IMR-90 (cell line): ENCODE data around the gene IPO13. TPM values are rescaled to one million over a fixed set of nuclear protein-coding genes. Genes with fewer than 3 reads are reported as not detected.

Experiments used
- ATAC-seq: fragments of 200-7000 bp; cut with Tn5 transposase; 2 replicates; pipeline ENCODE4 v1.9.1; 2020; ENCODE audit warnings: low read depth, mild to moderate bottlenecking, moderate library complexity
- BruUV-seq: library from RNA; stranded (reverse); fragments of 400-500 nt; replicated peaks from 2 replicates; lab custom pipeline; 2021; lab: Mats Ljungman, UMichigan
- CTCF ChIA-PET: fragments of 300-600 bp; formaldehyde crosslinking; extraction: SDS; loops from one replicate; lab custom pipeline; 2021; ENCODE audit warnings: antibody characterized with exemption; lab: Yijun Ruan, JAX
- POLR2A ChIA-PET: fragments of 300-600 bp; sonication (Branson Sonifier 250); formaldehyde crosslinking; loops from one replicate; lab custom pipeline; 2022; ENCODE audit warnings: antibody characterized with exemption; ENCODE audit not compliant: unreplicated experiment; lab: Charles Lee
- DNase-seq: peaks from one replicate; pipeline ENCODE4 v3.0.0; 2013
- H2AFZ ChIP-seq: replicated peaks from 2 replicates; pipeline ENCODE3; 2013; ENCODE audit warnings: low read length, mild to moderate bottlenecking; ENCODE audit not compliant: poor library complexity
- H2AK5ac ChIP-seq: 2 replicates; pipeline ENCODE4 v1.6.1; 2013; ENCODE audit warnings: low read depth, low read length, inconsistent platforms
- H2AK9ac ChIP-seq: replicated peaks from 2 replicates; pipeline ENCODE3; 2013; ENCODE audit warnings: mild to moderate bottlenecking, low read depth, low read length, moderate library complexity; ENCODE audit not compliant: poor library complexity
- H2BK120ac ChIP-seq: 2 replicates; pipeline ENCODE4 v1.6.1; 2013; ENCODE audit warnings: low read depth, low read length, inconsistent platforms
- H2BK15ac ChIP-seq: 3 replicates; pipeline ENCODE4 v1.6.1; 2013; ENCODE audit warnings: low read depth, low read length, inconsistent platforms
- H2BK20ac ChIP-seq: 2 replicates; pipeline ENCODE4 v1.6.1; 2013; ENCODE audit warnings: low read depth, mild to moderate bottlenecking, inconsistent platforms, low read length, moderate library complexity
- H2BK5ac ChIP-seq: 2 replicates; pipeline ENCODE4 v1.6.1; 2013; ENCODE audit warnings: mild to moderate bottlenecking, low read depth, low read length, inconsistent platforms; ENCODE audit not compliant: poor library complexity, severe bottlenecking
- H3K14ac ChIP-seq: replicated peaks from 2 replicates; pipeline ENCODE4 v1.6.1; 2013; ENCODE audit warnings: low read depth, low read length, inconsistent platforms
- H3K18ac ChIP-seq: 2 replicates; pipeline ENCODE4 v1.6.1; 2013; ENCODE audit warnings: low read depth, low read length, control low read depth
- H3K23ac ChIP-seq: 2 replicates; pipeline ENCODE4 v1.6.1; 2013; ENCODE audit warnings: low read depth, low read length, inconsistent platforms
- H3K27ac ChIP-seq: 2 replicates; pipeline ENCODE4 v1.5.1; 2013; ENCODE audit warnings: mild to moderate bottlenecking, control low read depth, low read length; ENCODE audit not compliant: insufficient read depth
- H3K27me3 ChIP-seq: 2 replicates; pipeline ENCODE4 v1.6.1; 2013; ENCODE audit warnings: low read length; ENCODE audit not compliant: control insufficient read depth, insufficient read depth
- H3K36me3 ChIP-seq: 2 replicates; pipeline ENCODE4 v1.6.1; 2013; ENCODE audit warnings: low read length, mixed read lengths; ENCODE audit not compliant: control insufficient read depth, insufficient read depth
- H3K4ac ChIP-seq: 2 replicates; pipeline ENCODE4 v1.6.1; 2013; ENCODE audit warnings: low read depth, low read length, inconsistent platforms
- H3K4me1 ChIP-seq: 2 replicates; pipeline ENCODE4 v1.6.1; 2013; ENCODE audit warnings: low read length, mixed read lengths; ENCODE audit not compliant: control insufficient read depth, insufficient read depth
- H3K4me2 ChIP-seq: 2 replicates; pipeline ENCODE4 v1.6.1; 2013; ENCODE audit warnings: low read depth, mild to moderate bottlenecking, control low read depth, low read length, moderate library complexity
- H3K4me3 ChIP-seq: 2 replicates; pipeline ENCODE4 v1.5.1; 2013; ENCODE audit warnings: low read depth, mild to moderate bottlenecking, control low read depth, low read length, moderate library complexity; ENCODE audit not compliant: insufficient read depth
- H3K56ac ChIP-seq: 2 replicates; pipeline ENCODE4 v1.6.1; 2013; ENCODE audit warnings: low read length, inconsistent platforms; ENCODE audit not compliant: insufficient read depth; ENCODE audit errors: extremely low read depth
- H3K79me1 ChIP-seq, 2 experiments: 2 replicates each; pipeline ENCODE4 v1.6.1; 2013; ENCODE audit warnings: low read length in 2 of 2, inconsistent platforms in 1 of 2, low read depth in 1 of 2
- H3K9ac ChIP-seq: 2 replicates; pipeline ENCODE4 v1.6.1; 2013; ENCODE audit warnings: low read depth, low read length, control low read depth
- H3K9me1 ChIP-seq: 2 replicates; pipeline ENCODE4 v1.6.1; 2013; ENCODE audit warnings: low read length, inconsistent platforms; ENCODE audit not compliant: insufficient read depth
- H3K9me3 ChIP-seq: 2 replicates; pipeline ENCODE4 v1.6.1; 2013; ENCODE audit warnings: low read length; ENCODE audit not compliant: control insufficient read depth, insufficient read depth
- H4K20me1 ChIP-seq: 2 replicates; pipeline ENCODE4 v1.6.1; 2013; ENCODE audit warnings: low read length, inconsistent platforms; ENCODE audit not compliant: insufficient read depth
- H4K5ac ChIP-seq: 2 replicates; pipeline ENCODE4 v1.6.1; 2013; ENCODE audit warnings: mild to moderate bottlenecking, low read depth, low read length, control low read depth
- H4K8ac ChIP-seq, 2 experiments: 2 replicates each; pipeline ENCODE4 v1.6.1; 2013; ENCODE audit warnings: low read depth in 2 of 2, low read length in 2 of 2, control low read depth in 1 of 2, inconsistent platforms in 1 of 2
- H4K91ac ChIP-seq: 2 replicates; pipeline ENCODE4 v1.6.1; 2013; ENCODE audit warnings: low read depth, low read length, inconsistent platforms; ENCODE audit not compliant: insufficient read depth
- BHLHE40 ChIP-seq: fragments of 150-350 bp; IDR thresholded peaks from 2 replicates; pipeline ENCODE4 v1.6.1; 2016; ENCODE audit warnings: mild to moderate bottlenecking, low read depth, low read length
- WGBS, 2 experiments: methylation state at CpG; one replicate each; pipeline versions ENCODE4 v1.1.5 to v1.1.7; 2013; ENCODE audit warnings: missing lambda C conversion rate in 2 of 2; ENCODE audit not compliant: insufficient read length in 1 of 2; ENCODE audit errors: extremely low coverage in 2 of 2; 5-methylcytosine and 5-hydroxymethylcytosine counted together
- dilution Hi-C: fragments of 300-500 bp; cut with HindIII; formaldehyde crosslinking; loops from one replicate; pipeline ENCODE4 v1.14.3; 2018; ENCODE audit warnings: low sequenced_read_pairs; ENCODE audit not compliant: unreplicated experiment
- in situ Hi-C: fragments of 300-500 bp; cut with MboI; formaldehyde crosslinking; loops from 3 replicates; pipeline ENCODE4 v1.14.3; 2019; ENCODE audit warnings: low sequenced_read_pairs, inconsistent platforms, mixed read lengths
- intact Hi-C: fragments of 100-400 bp; cut with micrococcal nuclease; formaldehyde crosslinking; loops from 2 replicates; pipeline ENCODE4 v1.10.0; 2022
- polyA plus RNA-seq, 3 experiments: library from polyadenylated mRNA; depleted of rRNA; stranded (reverse); fragments of >200 nt; gene quantifications; 2 replicates each; pipeline ENCODE4 v1.2.3, GENCODE V29; 2012; ENCODE audit warnings: low replicate concordance in 1 of 3
- total RNA-seq: library from RNA; depleted of rRNA; stranded (reverse); fragments of >200 nt; gene quantifications from 2 replicates; pipeline ENCODE4 v1.2.3, GENCODE V29; 2012

The IPO13 gene
- total and polyA plus RNA-seq, 2 of the 4 experiments (the other 2 are of a cell fraction) = 15.2 to 18.7 TPM

- in situ Hi-C loops = no loop called here
- no peak overlapping the region; the same call in 1 of the 2 replicates for H3K56ac ChIP-seq
Measured at GRCh38 chr1:43945674-43946235, 995 bp upstream of the IPO13 start.

More at GRCh38 chr1:43945674-43946235, 995 bp upstream of the IPO13 start:
- no peak for TF ChIP-seq BHLHE40
- ATAC-seq = no peak
- Histone ChIP-seq H2BK15ac (no peak overlapping the region), H3K23ac (peak overlapping the region; percentile 51; the same call in 1 of the 2 replicates), H3K79me1 (peaks cover 9 to 40% of the 10 kb centered on the region in 2 experiments; a peak in 3 of 4 replicates), H4K8ac (peak overlapping the region; percentile 68 to 93; a peak in 1 of 4 replicates), H4K5ac (no peak overlapping the region), H3K4ac (peak overlapping the region; percentile 30), H3K9me1 (peaks cover 14% of the 10 kb centered on the region), H3K4me1 (peaks cover 15% of the 10 kb centered on the region), H3K27ac (no peak overlapping the region), H4K91ac (no peak overlapping the region), H2BK5ac (no peak overlapping the region), H2AFZ (peak overlapping the region; percentile 96), H4K20me1 (no peaks in the 10 kb centered on the region), H3K9me3 (no peaks in the 10 kb centered on the region), H3K27me3 (no peaks in the 10 kb centered on the region), H2AK5ac (no peak overlapping the region), H2BK120ac (no peak overlapping the region; the same call in 1 of the 2 replicates), H3K4me3 (peak overlapping the region; percentile 67), H3K9ac (peak overlapping the region; percentile 34; the same call in 1 of the 2 replicates), H3K18ac (no peak overlapping the region), H3K4me2 (peak overlapping the region; percentile 70), H2BK20ac (no peak overlapping the region), H3K36me3 (peaks cover 5% of the 10 kb centered on the region), H3K14ac (peak overlapping the region; percentile 59), H2AK9ac (no peak overlapping the region)
- dilution Hi-C loops (no loop called here), intact Hi-C loops (loop anchor here (1.0 to 2.0 kb wide), 2 partner anchors 23 to 182 kb away; no protein-coding TSS in a partner anchor)
- ChIA-PET POLR2A (interaction anchor here (0.6 kb wide), 1 partner anchor 135 kb away, joined by 3 read pairs; no protein-coding TSS in a partner anchor), CTCF (interaction anchor here (0.9 to 3.5 kb wide), 5 partner anchors 11 to 182 kb away, joined by 3 to 21 read pairs (median 6); partner anchors contain the start of gene DPH2)
- BruUV-seq = no TSS peak
- no peak for DNase-seq
- no CpG with 5 or more reads among the region's 3 CpGs for WGBS, 2 experiments
